Caki2 (cell line): ENCODE measurements around the gene SLC25A38. TPM values are rescaled to one million over a fixed set of nuclear protein-coding genes. Genes with fewer than 3 reads are reported as not detected.
A peak's percentile ranks its signal among the peaks of the same experiment; 100 is the strongest.
"Not testable (repeated sequence)": the region's sequence is repeated elsewhere in the genome, so short reads cannot be mapped to it uniquely, and the experiment has no call there.

Source experiments
- DNase-seq: peaks from one replicate; pipeline ENCODE4 v3.0.0-alpha.2; 2015; ENCODE audit warnings: low read depth
- in situ Hi-C: cut with HindIII; loops from 2 replicates; pipeline ENCODE4 v1.10.0; 2016; ENCODE audit warnings: low sequenced_read_pairs, low pct_unique_long_range_greater_than_20kb, mixed read lengths
- total RNA-seq: library from RNA; depleted of rRNA; stranded (reverse); fragments of >200 nt; shearing (Covaris generic); gene quantifications from 2 replicates; pipeline ENCODE4 v1.2.3, GENCODE V29; 2014; ENCODE audit warnings: low replicate concordance

Gene SLC25A38
- total RNA-seq, 1 experiment from 2014 or later: 18.1 TPM

DNA sequence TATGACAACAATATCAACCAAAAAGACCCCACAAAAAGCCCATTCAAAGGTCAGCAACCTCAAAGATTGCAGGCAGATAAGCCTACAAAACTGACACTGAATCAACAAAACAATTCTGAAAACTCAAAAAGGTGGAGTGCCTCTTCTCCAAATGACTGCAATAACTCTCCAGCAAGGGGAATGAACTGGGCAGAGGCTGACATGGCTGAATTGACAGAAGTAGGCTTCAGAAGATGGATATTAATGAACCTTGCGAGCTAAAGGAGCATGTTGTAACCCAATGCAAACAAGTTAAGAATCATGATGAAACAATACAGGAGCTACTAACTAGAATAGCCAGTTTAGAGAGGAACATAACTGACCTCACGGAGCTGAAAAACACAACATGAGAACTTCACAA is 20.4 kb upstream of the SLC25A38 start:
- in situ Hi-C loops: no loop called here
- DNase-seq: no peak

- in situ Hi-C loops, DNase-seq: not testable (repeated sequence)
Measured at GRCh38 chr3:39370450-39370849, 12.7 kb upstream of the SLC25A38 start.

- no peak for DNase-seq
- in situ Hi-C loops: no loop called here
Measured at GRCh38 chr3:39372833-39373232, 10.3 kb upstream of the SLC25A38 start.

DNA sequence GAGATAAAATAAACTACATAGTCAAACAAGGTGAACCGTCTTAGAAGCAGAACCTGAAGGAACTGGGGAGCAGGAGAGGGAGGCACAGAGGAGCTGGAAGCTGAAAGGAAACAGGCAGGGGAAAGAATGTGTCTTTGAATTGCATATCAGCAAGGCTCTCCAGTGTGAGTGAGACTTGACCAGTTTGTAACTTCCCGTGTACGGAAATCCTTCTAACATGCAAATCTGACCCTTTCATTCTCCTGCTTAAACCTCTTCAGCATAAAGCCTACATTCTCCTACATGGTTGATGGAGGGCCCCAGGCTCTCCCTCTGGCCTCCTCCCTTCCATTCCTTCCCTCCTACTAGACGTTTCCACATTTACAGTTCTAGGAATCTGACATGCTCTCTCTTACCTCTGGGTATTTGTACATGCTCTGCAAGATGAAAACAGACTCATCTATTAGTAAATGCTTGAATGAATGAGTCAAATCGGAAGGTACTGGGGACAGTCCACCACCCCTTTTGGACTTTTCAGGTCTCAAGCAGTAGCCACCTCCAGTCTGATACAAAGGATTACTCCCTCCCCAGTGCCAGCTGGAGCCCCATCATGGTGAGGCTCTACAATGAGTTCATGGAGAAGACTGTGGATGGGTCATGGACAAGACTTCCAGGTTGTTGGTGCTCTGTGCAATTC is 6.1 kb upstream of the SLC25A38 start:
- in situ Hi-C loops: no loop called here
- no peak for DNase-seq

DNA sequence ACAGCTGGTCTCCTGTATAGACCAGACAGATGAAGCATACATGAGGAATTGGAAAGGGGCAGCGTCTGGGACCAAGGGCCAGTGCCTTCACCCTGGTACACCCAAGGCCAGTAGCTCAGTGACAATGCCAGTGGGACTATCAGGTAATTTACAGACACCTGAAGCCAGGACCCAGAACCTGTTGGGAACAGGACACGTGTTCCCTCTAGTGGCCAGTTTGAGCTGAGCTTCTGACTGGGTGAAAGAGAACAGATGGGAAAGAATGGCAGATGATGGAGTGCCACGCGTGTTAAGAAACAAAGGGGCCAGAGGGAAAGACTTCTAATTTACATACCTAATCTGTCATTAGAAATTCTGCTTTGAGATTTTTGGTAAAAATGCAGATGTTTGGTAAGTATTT is 5.1 kb upstream of the SLC25A38 start:
- DNase-seq: peak; percentile 21
- in situ Hi-C loops: no loop called here

- DNase-seq: no peak
- in situ Hi-C loops: no loop called here
Measured at GRCh38 chr3:39378957-39379777, 4.0 kb upstream of the SLC25A38 start.

GRCh38 chr3:39379778-39380155 is 3.4 kb upstream of the SLC25A38 start:
- in situ Hi-C loops: no loop called here
- no peak for DNase-seq

GRCh38 chr3:39381432-39381831 is 1.7 kb upstream of the SLC25A38 start:
- DNase-seq: no peak
- in situ Hi-C loops: no loop called here

- in situ Hi-C loops: no loop called here
- peak; percentile 90 for DNase-seq
Measured at GRCh38 chr3:39383881-39384664, 903 bp downstream of the SLC25A38 start.

GRCh38 chr3:39384665-39385000 is 1.5 kb downstream of the SLC25A38 start:
- in situ Hi-C loops: no loop called here
- no peak for DNase-seq

DNA sequence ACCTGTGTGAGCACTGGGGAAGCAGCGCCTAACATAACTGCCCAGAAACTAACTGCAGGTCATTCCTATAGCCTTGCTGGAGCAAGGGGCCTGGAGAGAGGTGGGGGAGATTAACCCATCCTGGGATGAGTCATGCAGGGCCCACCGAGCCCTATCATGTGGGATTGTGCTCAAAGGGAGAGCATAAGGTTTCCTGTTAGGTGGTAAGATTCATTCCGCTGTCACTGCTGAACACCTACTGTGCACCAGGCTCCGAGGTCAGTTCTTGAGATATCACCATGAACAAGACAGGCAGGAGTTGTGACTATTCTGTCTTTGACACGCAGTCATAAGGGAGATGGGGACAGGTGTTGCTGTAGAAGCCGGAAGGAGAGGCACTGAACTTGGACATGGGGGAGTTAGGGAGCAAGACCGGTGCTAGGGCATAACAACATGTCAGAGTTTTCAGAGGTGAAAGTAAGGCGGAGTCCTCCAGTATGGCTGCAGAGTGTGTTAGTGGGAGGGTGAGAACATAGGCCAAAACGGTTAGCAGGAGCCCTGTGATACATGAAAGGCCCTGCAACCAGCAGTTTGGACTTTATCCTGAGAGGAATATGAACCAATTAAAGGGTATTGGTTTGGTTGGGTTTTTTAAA is 2.4 kb downstream of the SLC25A38 start:
- in situ Hi-C loops: no loop called here

GRCh38 chr3:39386318-39386717 is 3.1 kb downstream of the SLC25A38 start:
- no peak for DNase-seq
- in situ Hi-C loops: no loop called here

More for the DNA sequence above, 2.4 kb downstream of the SLC25A38 start:
- no peak for DNase-seq

- no peak for DNase-seq
- in situ Hi-C loops: no loop called here
Measured at GRCh38 chr3:39387411-39387975, 4.3 kb downstream of the SLC25A38 start.

DNA sequence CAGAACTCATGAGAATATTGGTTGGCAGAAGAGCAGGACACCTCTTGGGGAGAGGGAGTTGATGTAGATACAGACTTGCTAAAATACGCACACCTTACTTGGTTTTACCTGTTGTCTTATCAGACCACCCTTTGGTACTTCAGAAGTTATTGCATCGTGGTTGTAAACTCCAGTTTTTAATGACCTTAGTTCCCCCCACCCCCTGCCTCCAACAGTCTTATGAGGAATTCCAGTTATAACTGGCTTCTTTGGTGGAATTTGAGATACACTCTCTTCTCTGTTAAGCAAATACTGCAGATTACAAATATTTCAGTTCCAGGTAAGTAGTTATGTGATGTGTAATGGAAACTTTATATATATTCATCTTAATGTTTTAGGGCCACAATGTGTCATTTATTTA is 5.0 kb downstream of the SLC25A38 start:
- in situ Hi-C loops: no loop called here
- no peak for DNase-seq

GRCh38 chr3:39388741-39389248 is 5.6 kb downstream of the SLC25A38 start:
- DNase-seq: no peak
- in situ Hi-C loops: no loop called here

- DNase-seq: no peak
- in situ Hi-C loops: no loop called here
Measured at GRCh38 chr3:39390181-39390580, 7.0 kb downstream of the SLC25A38 start.

- no peak for DNase-seq
- in situ Hi-C loops: no loop called here
Measured at GRCh38 chr3:39396690-39397089, 13.5 kb downstream of the SLC25A38 start.

DNA sequence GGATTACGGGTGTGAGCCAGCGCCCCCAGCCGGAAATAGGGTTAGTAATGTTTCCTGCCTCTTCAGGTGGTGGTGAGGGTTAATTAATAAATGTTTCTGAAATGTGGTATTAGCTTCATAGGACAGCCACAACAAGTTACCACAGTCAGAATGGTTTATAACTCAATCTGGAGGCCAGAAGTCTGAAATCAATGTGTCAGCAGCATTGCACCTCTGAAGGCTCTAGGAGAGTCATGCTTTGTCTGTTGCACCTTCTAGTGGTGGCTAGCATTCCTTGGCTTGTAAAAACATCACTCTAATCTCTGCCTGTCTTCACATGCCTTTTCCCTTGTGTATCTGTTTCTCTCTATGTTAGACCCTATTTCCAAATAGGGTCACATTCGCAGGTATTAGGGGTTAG is 15.5 kb downstream of the SLC25A38 start:
- no peak for DNase-seq
- in situ Hi-C loops: no loop called here
